Spleen (tissue), 7 donors: ENCODE data around the gene FBXW8.

Experiments used
- CTCF ChIP-seq, 11 experiments: fragments of 200-600 bp in 7 of 11; fragments of 450-650 bp in 4 of 11; sonication (generic) in 4 of 11; IDR thresholded peaks in 8 of 11; conservative IDR thresholded peaks in 3 of 11; 1 replicate in 7 of 11; 2 replicates in 4 of 11; pipeline versions ENCODE4 v1.4.0 to v1.8.0; 2016 to 2021; ENCODE audit warnings: antibody characterized with exemption in 11 of 11, inconsistent platforms in 4 of 11, mild to moderate bottlenecking in 1 of 11
- POLR2A ChIP-seq, 3 donors: fragments of 450-650 bp; IDR thresholded peaks; one replicate each; pipeline ENCODE4 v1.5.1; 2017; ENCODE audit warnings: antibody characterized with exemption in 3 of 3, mild to moderate bottlenecking in 1 of 3
- POLR2AphosphoS5 ChIP-seq, 3 donors: sonication (generic); formaldehyde crosslinking; IDR thresholded peaks; one replicate each; pipeline ENCODE4 v1.5.1; 2017; ENCODE audit warnings: antibody characterized with exemption in 3 of 3
- donor health status: DM: no; HTN: no; CAD: no; lungs with moderate emphysema.
- donor health status: DM: no; HTN: no; CAD: no.
- donor health status: DM: no; HTN: no; CAD: no.

GRCh38 chr12:117042171-117042842, 131.6 kb downstream of the FBXW8 start:
- no peak for TF ChIP-seq CTCF (IDR thresholded peaks at IDR 0.05 in 8 of 11, conservative IDR thresholded peaks at IDR 0.05 in 3 of 11)
- no peak for TF ChIP-seq POLR2A (IDR thresholded peaks at IDR 0.05)
- TF ChIP-seq POLR2AphosphoS5 (IDR thresholded peaks at IDR 0.05) = peak; percentile 57 to 86 (median 82)
